ENCODE data around the gene TPRG1L.

Gene TPRG1L

DNA sequence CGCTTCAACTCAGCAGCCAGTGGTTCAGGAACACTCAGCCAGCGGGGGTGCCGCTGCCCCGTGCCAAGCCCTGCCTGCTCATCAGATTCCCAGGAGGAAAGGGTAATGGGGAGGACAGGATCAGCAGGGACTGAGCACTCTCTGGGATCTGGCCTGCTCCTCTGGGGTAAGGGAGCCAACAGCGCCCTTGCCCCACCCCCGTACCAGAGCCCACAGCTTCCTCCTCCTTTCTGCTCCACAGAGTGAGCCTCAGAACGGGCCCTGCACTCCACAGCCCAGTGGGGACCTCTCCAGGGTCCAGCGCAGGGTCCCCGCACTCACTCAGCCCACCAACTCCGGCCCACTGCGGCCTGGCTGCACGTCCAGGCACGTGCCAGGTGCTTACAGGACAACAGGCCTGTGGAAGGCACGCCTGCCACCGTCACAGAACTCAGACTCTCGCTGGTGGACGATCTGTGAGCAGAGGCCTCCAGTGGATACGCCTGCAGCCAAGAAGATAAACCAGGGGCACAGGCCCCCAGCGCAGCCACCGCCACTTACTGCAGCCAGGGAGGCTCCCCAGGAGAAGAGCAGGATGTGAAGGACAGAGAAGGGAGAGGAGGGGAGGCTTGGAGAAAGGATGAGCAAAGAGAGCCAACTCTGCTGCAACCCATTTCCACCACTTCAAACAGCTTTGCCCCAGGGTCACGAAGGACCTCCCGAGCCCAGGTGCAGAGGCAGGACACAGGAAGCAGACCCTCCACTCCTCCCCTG, 15.6 kb upstream of the TPRG1L start:
- no peak overlapping the region for H3K4me3 ChIP-seq (replicated peaks; ENCODE audit: low read depth, low read length)
- DNase-seq (ENCODE audit: extremely low read depth, low read depth) = no peak

DNA sequence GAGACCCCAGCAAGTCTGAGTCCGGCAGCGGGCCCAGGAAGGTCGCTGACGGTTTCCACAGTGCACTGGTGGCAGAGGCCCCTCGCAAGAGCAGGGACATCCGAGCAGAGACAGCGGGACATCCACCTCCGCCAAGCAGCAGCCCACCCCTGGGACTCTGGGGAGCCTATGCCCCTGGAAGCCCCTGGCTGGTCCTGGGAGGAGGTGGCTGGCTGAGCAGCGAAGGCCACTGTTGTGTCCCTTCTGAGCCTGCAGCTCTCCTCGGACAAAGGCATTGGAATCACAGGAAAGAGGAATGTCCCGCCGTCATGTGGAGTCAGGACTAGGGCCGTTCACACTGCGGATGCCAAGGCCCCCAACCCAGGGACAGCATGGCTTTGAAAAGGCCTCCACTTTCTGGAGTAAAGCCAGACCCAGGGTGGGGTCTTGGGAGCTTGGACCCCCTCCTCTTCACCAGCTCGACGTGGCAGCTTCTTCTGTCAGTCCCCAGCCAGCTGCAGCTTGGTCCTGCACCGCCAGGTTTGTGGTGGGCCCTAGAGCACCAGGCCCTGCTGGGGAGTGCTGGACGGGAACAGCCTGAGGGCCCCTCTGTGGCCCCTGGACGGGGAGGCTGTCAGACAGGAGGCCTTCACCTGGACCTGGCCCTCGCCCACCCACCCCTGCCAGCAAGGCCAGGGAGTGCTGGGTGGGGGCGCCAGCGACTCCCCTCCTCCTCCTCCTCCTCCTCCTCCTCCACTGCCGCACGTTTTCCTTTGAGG, 14.9 kb upstream of the TPRG1L start:
- no peak for DNase-seq (ENCODE audit: extremely low read depth, low read depth)
- H3K4me3 ChIP-seq (replicated peaks; ENCODE audit: low read depth, low read length) = peak overlapping the region; percentile 42
- TF ChIP-seq, protein P1, sequence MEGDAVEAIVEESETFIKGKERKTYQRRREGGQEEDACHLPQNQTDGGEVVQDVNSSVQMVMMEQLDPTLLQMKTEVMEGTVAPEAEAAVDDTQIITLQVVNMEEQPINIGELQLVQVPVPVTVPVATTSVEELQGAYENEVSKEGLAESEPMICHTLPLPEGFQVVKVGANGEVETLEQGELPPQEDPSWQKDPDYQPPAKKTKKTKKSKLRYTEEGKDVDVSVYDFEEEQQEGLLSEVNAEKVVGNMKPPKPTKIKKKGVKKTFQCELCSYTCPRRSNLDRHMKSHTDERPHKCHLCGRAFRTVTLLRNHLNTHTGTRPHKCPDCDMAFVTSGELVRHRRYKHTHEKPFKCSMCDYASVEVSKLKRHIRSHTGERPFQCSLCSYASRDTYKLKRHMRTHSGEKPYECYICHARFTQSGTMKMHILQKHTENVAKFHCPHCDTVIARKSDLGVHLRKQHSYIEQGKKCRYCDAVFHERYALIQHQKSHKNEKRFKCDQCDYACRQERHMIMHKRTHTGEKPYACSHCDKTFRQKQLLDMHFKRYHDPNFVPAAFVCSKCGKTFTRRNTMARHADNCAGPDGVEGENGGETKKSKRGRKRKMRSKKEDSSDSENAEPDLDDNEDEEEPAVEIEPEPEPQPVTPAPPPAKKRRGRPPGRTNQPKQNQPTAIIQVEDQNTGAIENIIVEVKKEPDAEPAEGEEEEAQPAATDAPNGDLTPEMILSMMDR (IDR thresholded peaks at IDR 0.05; ENCODE audit: low read depth, low read length, missing control alignments) = no peak

More for the DNA sequence above, 15.6 kb upstream of the TPRG1L start:
- TF ChIP-seq, protein P1 (IDR thresholded peaks at IDR 0.05; ENCODE audit: low read depth, low read length, missing control alignments) = no peak

DNA sequence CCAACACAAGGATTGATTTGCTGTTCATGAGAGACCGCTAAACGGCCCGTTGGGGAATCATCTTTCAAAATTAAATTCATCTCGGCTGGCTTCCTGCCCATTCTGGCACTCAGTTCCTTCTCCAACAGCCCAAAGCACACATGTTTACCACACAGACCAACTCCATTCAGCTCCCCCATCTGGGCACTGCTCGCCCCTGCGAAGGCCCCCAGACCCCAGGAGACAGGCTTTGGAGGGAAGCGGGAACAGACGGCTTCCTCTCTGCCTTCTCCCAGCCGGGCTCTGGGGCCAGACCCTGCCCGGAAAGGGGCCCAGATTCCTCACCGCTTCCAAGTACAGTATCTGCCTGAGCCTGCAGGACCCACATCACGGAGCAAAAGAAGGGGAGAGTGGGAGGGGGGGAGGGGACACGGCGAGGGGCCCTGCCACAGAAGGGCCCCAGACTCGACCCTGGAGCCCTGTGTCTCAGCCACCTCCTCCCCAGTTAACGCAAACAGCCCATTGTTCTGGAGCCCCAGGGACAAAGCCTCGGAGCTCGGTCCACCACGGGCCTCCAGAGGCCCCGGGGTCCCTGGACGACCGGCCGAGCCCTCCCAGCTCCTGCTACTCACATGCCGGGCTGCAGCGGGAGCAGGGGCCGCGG, 14.2 kb upstream of the TPRG1L start:
- TF ChIP-seq, protein P1 (IDR thresholded peaks at IDR 0.05; ENCODE audit: low read depth, low read length, missing control alignments) = no peak
- H3K4me3 ChIP-seq (replicated peaks; ENCODE audit: low read depth, low read length) = peak overlapping the region; percentile 42
- no peak for DNase-seq (ENCODE audit: extremely low read depth, low read depth)

DNA sequence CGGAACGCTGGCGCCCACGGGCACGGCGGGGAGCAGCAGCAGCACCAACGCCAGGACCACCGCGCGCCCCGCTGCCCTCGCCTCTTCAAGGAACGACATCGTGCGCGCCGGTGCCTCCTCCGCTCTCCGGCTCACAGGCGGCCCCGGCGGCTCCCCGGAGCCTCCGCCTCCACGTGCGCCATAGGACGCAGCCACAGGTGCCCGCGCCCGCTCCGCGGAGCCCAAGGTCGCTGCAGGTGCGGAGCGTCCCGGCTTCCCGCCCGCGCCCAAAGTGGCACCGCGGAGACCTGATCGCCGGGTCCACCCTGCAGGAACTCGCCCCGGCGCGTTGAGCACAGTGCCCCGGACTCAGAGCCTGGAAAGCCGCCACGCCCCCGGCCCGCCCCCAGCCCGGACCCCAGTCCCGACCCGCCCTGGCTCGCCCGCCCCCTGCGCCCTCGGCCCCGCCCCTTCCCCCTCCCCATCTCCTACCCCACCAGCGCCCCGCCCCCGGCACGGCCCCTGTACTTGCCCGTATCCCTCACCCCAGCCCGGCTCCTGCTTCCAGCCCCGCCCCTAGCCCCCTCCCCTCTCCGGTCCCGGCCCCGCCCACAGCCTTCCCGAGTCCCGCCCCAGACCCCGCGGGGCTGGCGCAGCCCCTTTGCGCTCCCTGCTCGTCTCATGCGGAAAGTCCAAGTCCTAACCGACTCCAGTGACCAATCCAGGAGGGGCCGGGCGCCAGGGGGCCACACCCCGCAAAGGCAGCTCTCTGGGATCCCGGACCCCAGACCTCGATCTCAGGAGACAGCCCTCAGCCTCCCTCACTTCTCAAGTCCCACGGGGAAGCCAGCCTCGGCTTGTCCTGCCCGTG, 13.4 kb upstream of the TPRG1L start, which contains the start of gene MEGF6:
TSS of gene MEGF6 (minus strand) at position 339 of the 850 bp plus-strand sequence. CDS start at position 99, 240 bp downstream.
- peak within 1 kb of the TSS; percentile 42 for H3K4me3 ChIP-seq (replicated peaks; ENCODE audit: low read depth, low read length)
- DNase-seq (ENCODE audit: extremely low read depth, low read depth) = no peak
- TF ChIP-seq, protein P1 (IDR thresholded peaks at IDR 0.05; ENCODE audit: low read depth, low read length, missing control alignments) = no peak

DNA sequence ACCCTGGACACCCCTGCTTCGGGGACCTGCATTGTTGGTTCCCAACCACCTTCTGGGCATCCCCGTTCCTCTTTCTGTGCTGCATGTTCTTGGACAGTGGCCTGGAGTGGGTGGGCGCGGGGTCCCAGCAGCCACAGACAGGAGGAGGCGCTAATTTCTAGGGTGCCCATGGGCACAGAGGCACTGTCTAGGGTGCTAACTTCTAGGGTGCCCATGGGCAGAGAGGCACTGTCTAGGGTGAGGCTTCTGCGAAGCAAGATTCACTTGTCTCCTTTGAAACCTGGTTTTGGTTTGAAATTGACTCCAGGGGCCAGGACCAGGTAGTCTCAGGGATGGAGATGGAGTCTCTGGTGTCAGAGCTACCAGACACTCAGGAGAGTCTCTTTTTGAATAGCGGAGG, 12.7 kb upstream of the TPRG1L start:
- TF ChIP-seq, protein P1 (IDR thresholded peaks at IDR 0.05; ENCODE audit: low read depth, low read length, missing control alignments) = no peak
- H3K4me3 ChIP-seq (replicated peaks; ENCODE audit: low read depth, low read length) = peak overlapping the region; percentile 22; the same call in 1 of the 2 replicates
- no peak for DNase-seq (ENCODE audit: extremely low read depth, low read depth)

All from HFF-Myc (cell line).